ENCODE results near the gene PLET1. TPM values are rescaled to one million over a fixed set of nuclear protein-coding genes. Genes with fewer than 3 reads are reported as not detected.

PLET1 gene
- total and polyA plus RNA-seq, 2 of the 4 experiments (the other 2 are of a cell fraction), result not detected

DNA sequence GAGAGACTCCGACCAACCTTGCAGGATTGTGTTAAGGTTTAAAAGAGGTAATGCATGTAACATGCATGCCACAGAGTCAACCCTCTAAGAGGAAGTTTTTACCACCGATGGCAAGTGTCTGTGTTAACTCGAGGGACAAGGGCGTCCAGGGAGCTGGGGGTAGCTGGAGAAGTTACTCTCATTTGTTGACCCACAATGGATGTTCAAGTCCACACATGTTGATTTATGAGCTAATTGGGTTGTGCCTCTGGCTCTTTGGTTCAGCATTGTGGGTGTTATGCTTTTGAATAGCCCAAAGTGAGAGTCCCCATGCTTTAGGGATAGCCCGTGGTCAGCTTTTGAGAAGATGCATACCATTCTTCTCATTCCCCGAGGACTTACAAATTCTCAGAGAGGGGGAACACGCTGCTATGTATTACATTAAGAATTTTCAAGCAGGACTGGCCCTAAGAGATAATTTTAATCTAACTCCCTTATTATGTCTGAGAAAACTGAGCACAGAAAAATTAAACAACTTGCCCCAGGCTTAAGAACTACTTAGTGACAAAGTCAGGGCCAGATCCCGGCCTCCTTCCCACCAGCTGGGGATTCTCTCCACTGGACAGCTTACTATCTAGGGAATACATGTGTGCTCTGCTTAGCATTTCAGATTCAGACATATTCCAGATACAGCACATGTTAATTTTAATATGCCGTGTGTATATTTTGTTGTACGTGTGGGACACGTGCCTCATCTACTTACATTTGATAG, 5.2 kb upstream of the PLET1 start:
- CTCF ChIA-PET, result no interaction called here
- Histone ChIP-seq H2AK5ac (ENCODE audit: low read depth, low read length) (peak overlapping the region; percentile 12; the same call in 1 of the 2 replicates), H3K56ac (ENCODE audit: extremely low read depth, insufficient read depth, low read length) (no peak overlapping the region), H2BK5ac (ENCODE audit: low read depth, low read length, poor library complexity, severe bottlenecking) (peak overlapping the region; percentile 2), H3K23ac (ENCODE audit: low read depth, low read length) (0 out of 2 replicates have a peak overlapping the region, but pooled peaks have one; percentile 31), H4K91ac (ENCODE audit: insufficient read depth, low read depth, low read length) (no peak overlapping the region; the same call in 1 of the 2 replicates), H3K18ac (ENCODE audit: low read depth, low read length) (no peak overlapping the region), H2BK15ac (ENCODE audit: low read depth, low read length) (no peak overlapping the region), H3K9ac (ENCODE audit: low read depth, low read length) (no peak overlapping the region), H3K4me2 (ENCODE audit: low read depth, low read length) (no peak overlapping the region), H2AFZ (replicated peaks; ENCODE audit: low read length, poor library complexity) (no peak overlapping the region), H4K20me1 (ENCODE audit: insufficient read depth, low read length) (no peaks in the 10 kb centered on the region), H3K4me1 (ENCODE audit: control insufficient read depth, insufficient read depth, low read length) (peaks cover 12% of the 10 kb centered on the region), H3K9me3 (ENCODE audit: control insufficient read depth, insufficient read depth, low read length) (no peaks in the 10 kb centered on the region; the same call in 1 of the 2 replicates), H3K14ac (replicated peaks; ENCODE audit: low read depth, low read length) (peak overlapping the region; percentile 75), H2BK120ac (ENCODE audit: low read depth, low read length) (peak overlapping the region; percentile 58; the same call in 1 of the 2 replicates), H3K4ac (ENCODE audit: low read depth, low read length) (peak overlapping the region; percentile 28), H3K9me1 (ENCODE audit: insufficient read depth, low read length) (0 out of 2 replicates have a peak, but pooled peaks cover 6% of the 10 kb centered on the region), H3K27ac (ENCODE audit: insufficient read depth, low read length) (no peak overlapping the region), H3K4me3 (ENCODE audit: insufficient read depth, low read depth, low read length) (no peak overlapping the region), H3K27me3 (ENCODE audit: control insufficient read depth, insufficient read depth, low read length) (no peaks in the 10 kb centered on the region), H3K36me3 (ENCODE audit: control insufficient read depth, insufficient read depth, low read length) (no peaks in the 10 kb centered on the region), H2BK20ac (ENCODE audit: low read depth, low read length) (0 out of 2 replicates have a peak overlapping the region, but pooled peaks have one; percentile 44), H2AK9ac (replicated peaks; ENCODE audit: low read depth, low read length, poor library complexity) (no peak overlapping the region), H4K5ac (ENCODE audit: low read depth, low read length) (no peak overlapping the region), H4K8ac (ENCODE audit: low read depth in 2 of 2, low read length in 2 of 2) (0 out of 4 replicates have a peak overlapping the region, but pooled peaks of 1 of the 2 experiments have one; percentile 2), H3K79me1 (ENCODE audit: low read depth in 1 of 2, low read length in 2 of 2) (no peaks in the 10 kb centered on the region)
- DNase-seq, result peak; percentile 34
- POLR2A ChIA-PET (ENCODE audit: unreplicated experiment), result no interaction called here
- peak; percentile 84 for ATAC-seq (ENCODE audit: low read depth)
- TF ChIP-seq MXI1 (IDR thresholded peaks at IDR 0.05; ENCODE audit: borderline replicate concordance, low read depth, low read length) (no peak), SMC3 (IDR thresholded peaks at IDR 0.05; ENCODE audit: low read depth, low read length) (no peak), RCOR1 (IDR thresholded peaks at IDR 0.05; ENCODE audit: insufficient replicate concordance, low read length) (no peak), FOS (IDR thresholded peaks at IDR 0.05; ENCODE audit: low read depth, low read length) (no peak), MAFK (IDR thresholded peaks at IDR 0.05; ENCODE audit: low read depth, low read length) (no peak), BHLHE40 (IDR thresholded peaks at IDR 0.05; ENCODE audit: low read depth, low read length) (no peak), RAD21 (IDR thresholded peaks at IDR 0.05; ENCODE audit: low read length) (no peak), POLR2A (IDR thresholded peaks at IDR 0.05; ENCODE audit: low read depth, low read length) (no peak), NFE2L2 (IDR thresholded peaks at IDR 0.05; ENCODE audit: low read depth, low read length) (no peak), MAZ (IDR thresholded peaks at IDR 0.05; ENCODE audit: borderline replicate concordance, low read depth, low read length) (no peak)
- TF ChIP-seq, protein P1, sequence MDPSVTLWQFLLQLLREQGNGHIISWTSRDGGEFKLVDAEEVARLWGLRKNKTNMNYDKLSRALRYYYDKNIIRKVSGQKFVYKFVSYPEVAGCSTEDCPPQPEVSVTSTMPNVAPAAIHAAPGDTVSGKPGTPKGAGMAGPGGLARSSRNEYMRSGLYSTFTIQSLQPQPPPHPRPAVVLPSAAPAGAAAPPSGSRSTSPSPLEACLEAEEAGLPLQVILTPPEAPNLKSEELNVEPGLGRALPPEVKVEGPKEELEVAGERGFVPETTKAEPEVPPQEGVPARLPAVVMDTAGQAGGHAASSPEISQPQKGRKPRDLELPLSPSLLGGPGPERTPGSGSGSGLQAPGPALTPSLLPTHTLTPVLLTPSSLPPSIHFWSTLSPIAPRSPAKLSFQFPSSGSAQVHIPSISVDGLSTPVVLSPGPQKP (IDR thresholded peaks at IDR 0.05; ENCODE audit: borderline replicate concordance, low read depth, low read length), result no peak
- TF ChIP-seq, protein P2, sequence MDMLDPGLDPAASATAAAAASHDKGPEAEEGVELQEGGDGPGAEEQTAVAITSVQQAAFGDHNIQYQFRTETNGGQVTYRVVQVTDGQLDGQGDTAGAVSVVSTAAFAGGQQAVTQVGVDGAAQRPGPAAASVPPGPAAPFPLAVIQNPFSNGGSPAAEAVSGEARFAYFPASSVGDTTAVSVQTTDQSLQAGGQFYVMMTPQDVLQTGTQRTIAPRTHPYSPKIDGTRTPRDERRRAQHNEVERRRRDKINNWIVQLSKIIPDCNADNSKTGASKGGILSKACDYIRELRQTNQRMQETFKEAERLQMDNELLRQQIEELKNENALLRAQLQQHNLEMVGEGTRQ (IDR thresholded peaks at IDR 0.05; ENCODE audit: low read depth, low read length), result no peak
- TF ChIP-seq, protein P3, sequence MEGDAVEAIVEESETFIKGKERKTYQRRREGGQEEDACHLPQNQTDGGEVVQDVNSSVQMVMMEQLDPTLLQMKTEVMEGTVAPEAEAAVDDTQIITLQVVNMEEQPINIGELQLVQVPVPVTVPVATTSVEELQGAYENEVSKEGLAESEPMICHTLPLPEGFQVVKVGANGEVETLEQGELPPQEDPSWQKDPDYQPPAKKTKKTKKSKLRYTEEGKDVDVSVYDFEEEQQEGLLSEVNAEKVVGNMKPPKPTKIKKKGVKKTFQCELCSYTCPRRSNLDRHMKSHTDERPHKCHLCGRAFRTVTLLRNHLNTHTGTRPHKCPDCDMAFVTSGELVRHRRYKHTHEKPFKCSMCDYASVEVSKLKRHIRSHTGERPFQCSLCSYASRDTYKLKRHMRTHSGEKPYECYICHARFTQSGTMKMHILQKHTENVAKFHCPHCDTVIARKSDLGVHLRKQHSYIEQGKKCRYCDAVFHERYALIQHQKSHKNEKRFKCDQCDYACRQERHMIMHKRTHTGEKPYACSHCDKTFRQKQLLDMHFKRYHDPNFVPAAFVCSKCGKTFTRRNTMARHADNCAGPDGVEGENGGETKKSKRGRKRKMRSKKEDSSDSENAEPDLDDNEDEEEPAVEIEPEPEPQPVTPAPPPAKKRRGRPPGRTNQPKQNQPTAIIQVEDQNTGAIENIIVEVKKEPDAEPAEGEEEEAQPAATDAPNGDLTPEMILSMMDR (conservative IDR thresholded peaks at IDR 0.05; ENCODE audit: low read depth, low read length), result no peak
- WGBS, 2 experiments (ENCODE audit: extremely low coverage in 2 of 2, insufficient read length in 1 of 2), result no CpG with 5 or more reads among the region's 11 CpGs
- dilution Hi-C loops (cut with HindIII; ENCODE audit: low sequenced_read_pairs, unreplicated experiment) (no loop called here), intact Hi-C loops (cut with micrococcal nuclease) (loop anchor here (2.0 kb wide), 1 partner anchor 39 kb away; the partner anchor contains the start of gene PTS), in situ Hi-C loops (cut with MboI; ENCODE audit: low sequenced_read_pairs) (no loop called here)
- no TSS peak for BruUV-seq (replicated peaks)
